GM23248 (cell line): ENCODE measurements around the gene GABRA4. TPM values are rescaled to one million over a fixed set of nuclear protein-coding genes. Genes with fewer than 3 reads are reported as not detected.

ENCODE experiments used
- DNase-seq: peaks from one replicate; pipeline ENCODE4 v3.0.0-alpha.2; 2015
- H2AFZ ChIP-seq: fragments of 200-600 bp; sonication (generic); 2 replicates; pipeline ENCODE4 v1.6.1; 2016; ENCODE audit warnings: antibody characterized with exemption
- H3F3A ChIP-seq: fragments of 200-600 bp; sonication (generic); 2 replicates; pipeline ENCODE4 v1.6.1; 2016; ENCODE audit warnings: mild to moderate bottlenecking, antibody characterized with exemption, mixed run types; ENCODE audit not compliant: insufficient read depth
- H3K27ac ChIP-seq: fragments of 200-600 bp; sonication (generic); 2 replicates; pipeline ENCODE4 v1.5.1; 2016; ENCODE audit warnings: mild to moderate bottlenecking
- H3K27me3 ChIP-seq: fragments of 200-600 bp; sonication (generic); replicated peaks from 2 replicates; pipeline ENCODE4 v1.6.1; 2016; ENCODE audit warnings: mild to moderate bottlenecking; ENCODE audit not compliant: insufficient read depth
- H3K36me3 ChIP-seq: fragments of 200-600 bp; sonication (generic); 2 replicates; pipeline ENCODE4 v1.6.1; 2016; ENCODE audit warnings: low read depth, mild to moderate bottlenecking
- H3K4me1 ChIP-seq: fragments of 200-600 bp; sonication (generic); 2 replicates; pipeline ENCODE4 v1.6.1; 2016; ENCODE audit warnings: mild to moderate bottlenecking; ENCODE audit not compliant: insufficient read depth
- H3K4me2 ChIP-seq: fragments of 200-600 bp; sonication (generic); one replicate; pipeline ENCODE4 v1.6.1; 2016; ENCODE audit warnings: mild to moderate bottlenecking; ENCODE audit not compliant: unreplicated experiment
- H3K4me3 ChIP-seq: fragments of 200-600 bp; sonication (generic); 2 replicates; pipeline ENCODE4 v1.5.1; 2016; ENCODE audit warnings: mild to moderate bottlenecking
- H3K79me2 ChIP-seq: fragments of 200-600 bp; sonication (generic); 2 replicates; pipeline ENCODE4 v1.6.1; 2016; ENCODE audit warnings: mild to moderate bottlenecking; ENCODE audit not compliant: insufficient read depth
- H3K9ac ChIP-seq: fragments of 200-600 bp; sonication (generic); 2 replicates; pipeline ENCODE4 v1.6.1; 2016; ENCODE audit warnings: mild to moderate bottlenecking
- H3K9me2 ChIP-seq: fragments of 200-600 bp; sonication (generic); 2 replicates; pipeline ENCODE4 v1.6.1; 2016; ENCODE audit warnings: mixed run types, mild to moderate bottlenecking, moderate library complexity; ENCODE audit not compliant: insufficient read depth
- H3K9me3 ChIP-seq: fragments of 200-600 bp; sonication (generic); one replicate; pipeline ENCODE4 v1.6.1; 2017; ENCODE audit warnings: low read depth
- H4K20me1 ChIP-seq: fragments of 200-600 bp; sonication (generic); 2 replicates; pipeline ENCODE4 v1.6.0; 2016; ENCODE audit not compliant: insufficient read depth
- EZH2 ChIP-seq: fragments of 200-600 bp; sonication (generic); IDR thresholded peaks from 2 replicates; pipeline ENCODE4 v1.6.1; 2018; ENCODE audit warnings: antibody characterized with exemption, mild to moderate bottlenecking; ENCODE audit not compliant: insufficient read depth, poor library complexity, severe bottlenecking
- EZH2phosphoT487 ChIP-seq: fragments of 200-600 bp; sonication (generic); IDR thresholded peaks from 2 replicates; pipeline ENCODE4 v1.6.1; 2018; ENCODE audit warnings: antibody characterized with exemption, moderate library complexity, mild to moderate bottlenecking, low read depth; ENCODE audit not compliant: insufficient read depth
- WGBS, 2 experiments: methylation state at CpG; one replicate each; pipeline ENCODE4 v1.1.6; 2015 to 2017; ENCODE audit warnings: low lambda C conversion rate in 2 of 2, low coverage in 1 of 2; ENCODE audit errors: missing lambda C conversion rate in 2 of 2; 5-methylcytosine and 5-hydroxymethylcytosine counted together
- in situ Hi-C: fragments of 300-500 bp; cut with MboI; formaldehyde crosslinking; loops from 2 replicates; pipeline ENCODE4 v1.15.0; 2020
- polyA plus RNA-seq: library from polyadenylated mRNA; unstranded; fragments of >200 nt; fragmentation: Nextera tagmentation; extraction: Ambion mirVana; gene quantifications from 2 replicates; pipeline ENCODE4 v1.2.1, GENCODE V29; 2016
- total RNA-seq: library from RNA; depleted of rRNA; stranded (reverse); fragments of >200 nt; shearing (Covaris generic); gene quantifications from 2 replicates; pipeline ENCODE4 v1.2.3, GENCODE V29; 2014; rRNA removed

The GABRA4 gene
- total and polyA plus RNA-seq, 2 experiments from 2014 or later = not detected

DNA sequence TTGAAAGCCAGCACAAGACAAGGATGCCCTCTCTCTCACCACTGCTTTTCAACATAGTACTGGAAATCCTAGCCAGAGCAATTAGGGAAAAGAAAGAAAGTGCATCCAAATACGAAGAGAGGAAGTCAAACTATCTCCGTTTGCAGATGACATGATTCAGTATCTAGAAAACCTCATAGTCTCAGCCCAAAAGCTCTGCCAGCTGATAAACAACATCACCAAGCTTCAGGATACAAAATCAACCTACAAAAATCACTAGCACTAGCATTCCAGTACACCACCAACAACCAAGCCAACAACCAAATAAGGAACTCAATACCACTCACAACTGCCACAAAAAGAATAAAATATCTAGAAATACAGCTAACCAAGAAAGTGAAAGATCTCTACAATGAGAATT, 123.0 kb downstream of the GABRA4 start:
- no peaks in the 10 kb centered on the region for H3K27me3 ChIP-seq
- DNase-seq = no peak
- TF ChIP-seq EZH2 (no peak), EZH2phosphoT487 (no peak)
- H3K27ac ChIP-seq = no peak overlapping the region
- no peaks in the 10 kb centered on the region for H3K9me3 ChIP-seq
- no peak overlapping the region for H3K4me3 ChIP-seq
- H2AFZ ChIP-seq = no peak overlapping the region
- no peak overlapping the region for H3K4me2 ChIP-seq
- no peaks in the 10 kb centered on the region for H3F3A ChIP-seq
- in situ Hi-C loops = no loop called here
- H3K4me1 ChIP-seq = no peaks in the 10 kb centered on the region
- H3K79me2 ChIP-seq = no peaks in the 10 kb centered on the region
- H3K9me2 ChIP-seq = no peaks in the 10 kb centered on the region
- no peaks in the 10 kb centered on the region for H4K20me1 ChIP-seq
- 12 to 25% methylated on average over 2 of the region's 2 CpGs for WGBS, 2 experiments
- H3K36me3 ChIP-seq = no peaks in the 10 kb centered on the region
- H3K9ac ChIP-seq = no peak overlapping the region

Other genes starting within 250 kb of the GABRA4 start
- gene COX7B2, start 84.3 kb downstream of the GABRA4 start, total RNA-seq = not detected in 2 replicates
- gene COX7B2, start 84.3 kb downstream of the GABRA4 start, polyA plus RNA-seq = not detected in 2 replicates
- not detected in 2 replicates for gene GABRB1, start 38.0 kb upstream of the GABRA4 start, total RNA-seq
- gene GABRB1, start 38.0 kb upstream of the GABRA4 start, polyA plus RNA-seq = not detected in 2 replicates